CD4-positive, alpha-beta memory T cell (primary cell): ENCODE measurements around the gene PLCG1. TPM values are rescaled to one million over a fixed set of nuclear protein-coding genes. Genes with fewer than 3 reads are reported as not detected.
A peak's percentile ranks its signal among the peaks of the same experiment; 100 is the strongest.

Experiments used
- CTCF ChIA-PET: fragments of 350-600 bp; sonication (Branson Sonifier 250); formaldehyde crosslinking; loops from one replicate; lab custom pipeline; 2021; ENCODE audit warnings: inconsistent platforms; ENCODE audit not compliant: partially characterized antibody; lab: Charles Lee
- POLR2A ChIA-PET: fragments of 350-600 bp; sonication (Branson Sonifier 250); formaldehyde crosslinking; loops from one replicate; lab custom pipeline; 2021; ENCODE audit not compliant: partially characterized antibody; lab: Charles Lee
- DNase-seq, 5 donors: peaks; one replicate each; pipeline versions ENCODE4 v3.0.0 to v3.0.0-alpha.2; 2020 to 2022; ENCODE audit warnings: mixed read lengths in 1 of 5
- H3K27ac ChIP-seq: one replicate; pipeline ENCODE4 v1.7.0; 2013; ENCODE audit warnings: low read depth, low read length
- H3K27me3 ChIP-seq: 2 replicates; pipeline ENCODE4 v1.7.0; 2013; ENCODE audit warnings: mild to moderate bottlenecking, low read length, moderate library complexity; ENCODE audit not compliant: insufficient read depth
- H3K36me3 ChIP-seq: 2 replicates; pipeline ENCODE4 v1.7.0; 2013; ENCODE audit warnings: mild to moderate bottlenecking, low read length, moderate library complexity; ENCODE audit not compliant: insufficient read depth
- H3K4me1 ChIP-seq: 2 replicates; pipeline ENCODE4 v1.7.0; 2013; ENCODE audit warnings: mild to moderate bottlenecking, low read length, moderate library complexity; ENCODE audit not compliant: insufficient read depth
- H3K4me3 ChIP-seq, 2 donors: one replicate each; pipeline ENCODE4 v1.7.0; 2013; ENCODE audit warnings: low read length in 2 of 2, mild to moderate bottlenecking in 1 of 2
- H3K9me3 ChIP-seq, 2 donors: one replicate each; pipeline ENCODE4 v1.7.0; 2013; ENCODE audit warnings: low read length in 2 of 2, control low read depth in 1 of 2; ENCODE audit not compliant: control insufficient read depth in 1 of 2
- H3K27ac Mint-ChIP-seq, 7 donors: one replicate each; pipeline ENCODE4 v1.8.0; 2020 to 2021; ENCODE audit warnings: mixed read lengths in 7 of 7, mild to moderate bottlenecking in 6 of 7, inconsistent platforms in 3 of 7, moderate library complexity in 3 of 7
- H3K27me3 Mint-ChIP-seq, 2 donors: one replicate each; pipeline ENCODE4 v1.8.0; 2020 to 2021; ENCODE audit warnings: mixed read lengths in 2 of 2
- H3K36me3 Mint-ChIP-seq, 2 donors: one replicate each; pipeline ENCODE4 v1.8.0; 2020 to 2021; ENCODE audit warnings: mixed read lengths in 2 of 2, inconsistent platforms in 1 of 2, mild to moderate bottlenecking in 1 of 2
- H3K4me1 Mint-ChIP-seq, 4 donors: one replicate each; pipeline ENCODE4 v1.8.0; 2020 to 2021; ENCODE audit warnings: mixed read lengths in 4 of 4, mild to moderate bottlenecking in 1 of 4
- H3K4me3 Mint-ChIP-seq, 8 donors: one replicate each; pipeline ENCODE4 v1.8.0; 2020 to 2021; ENCODE audit warnings: mixed read lengths in 8 of 8, mild to moderate bottlenecking in 7 of 8, moderate library complexity in 6 of 8, inconsistent platforms in 3 of 8
- H3K9me3 Mint-ChIP-seq, 8 donors: one replicate each; pipeline ENCODE4 v1.8.0; 2020 to 2021; ENCODE audit warnings: mixed read lengths in 8 of 8, mild to moderate bottlenecking in 5 of 8, inconsistent platforms in 3 of 8, moderate library complexity in 1 of 8
- intact Hi-C: fragments of 100-400 bp; cut with micrococcal nuclease; formaldehyde crosslinking; loops from one replicate; pipeline ENCODE4 v1.15.1; 2023
- polyA plus RNA-seq, 2 donors: library from polyadenylated mRNA; unstranded; fragments of 300-500 nt; fragmentation: Illumina TruSeq; gene quantifications; one replicate each; pipeline ENCODE4 v1.2.3, GENCODE V29; 2021
- total RNA-seq, 2 experiments: library from RNA; stranded (reverse); gene quantifications; one replicate each; pipeline ENCODE4 v1.2.3, GENCODE V29; 2021

Gene PLCG1
- total and polyA plus RNA-seq, 4 experiments from 2014 or later = 22.8 to 320 (median 194) TPM

DNA sequence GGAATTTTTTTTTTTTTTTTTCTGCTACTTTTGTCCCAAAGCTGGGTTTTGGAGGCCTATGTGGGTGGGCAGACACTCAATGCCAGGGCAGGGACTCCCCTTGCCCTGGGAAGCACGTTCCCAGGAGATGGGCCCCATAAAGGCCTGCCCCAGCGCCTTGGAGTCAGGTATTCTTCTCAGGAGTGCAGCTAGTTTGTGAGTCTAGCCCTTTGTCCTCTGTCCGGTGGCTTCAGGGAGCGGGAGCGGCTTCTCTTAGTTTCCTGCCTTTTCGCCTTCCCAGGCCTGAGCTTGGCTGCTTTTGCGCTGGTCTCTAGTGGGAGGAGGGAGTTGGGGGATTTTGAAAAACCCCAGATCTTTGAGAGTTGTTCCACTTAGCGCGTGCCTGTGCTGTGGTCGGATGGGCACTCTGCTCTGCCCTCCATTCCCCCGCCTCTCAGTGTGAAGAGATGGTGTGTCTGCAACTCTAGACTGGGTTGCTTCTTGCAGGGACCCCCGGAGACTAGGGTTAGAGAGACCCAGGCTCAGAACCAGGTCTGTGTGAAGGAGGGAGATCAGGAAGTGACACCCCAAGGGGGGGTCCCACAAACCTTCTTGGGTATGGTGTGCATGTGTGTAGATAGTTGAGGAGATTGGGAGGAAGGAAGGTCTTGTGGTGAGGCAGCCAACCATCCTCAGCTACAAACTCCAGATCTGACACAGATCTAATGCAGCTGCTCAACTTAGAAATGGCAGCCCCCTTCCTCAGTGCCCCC is 1.3 kb downstream of the PLCG1 start:
- DNase-seq = peak; percentile 49 to 80 (median 53)
- Histone ChIP-seq H3K4me3 (peak overlapping the region; percentile 82), H3K27ac (peak overlapping the region; percentile 84), H3K9me3 (no peaks in the 10 kb centered on the region), H3K27me3 (no peaks in the 10 kb centered on the region), H3K4me1 (peaks cover 77% of the 10 kb centered on the region), H3K36me3 (no peaks in the 10 kb centered on the region)
- no peaks in the 10 kb centered on the region for H3K27me3 Mint-ChIP-seq
- intact Hi-C loops = loop anchor here (1.0 to 5.0 kb wide), 2 partner anchors 8 to 479 kb away; partner anchors contain the start of gene CHD6
- peak overlapping the region; percentile 93 to 99 (median 96) for H3K4me3 Mint-ChIP-seq
- POLR2A ChIA-PET = interaction anchor here (0.7 to 16.2 kb wide), 11 partner anchors 15 to 183 kb away, joined by 3 to 753 read pairs (median 5); partner anchors contain the start of gene ZHX3
- peak overlapping the region; percentile 88 to 98 (median 93) for H3K27ac Mint-ChIP-seq
- CTCF ChIA-PET = interaction anchor here (1.3 to 9.9 kb wide), 6 partner anchors 12 to 200 kb away, joined by 4 to 178 read pairs (median 10); no protein-coding TSS in a partner anchor
- H3K9me3 Mint-ChIP-seq = no peaks in the 10 kb centered on the region
- peaks cover 59 to 86% (median 73%) of the 10 kb centered on the region in 4 donors for H3K4me1 Mint-ChIP-seq
- peaks cover 0 to 16% of the 10 kb centered on the region in 2 donors for H3K36me3 Mint-ChIP-seq

DNA sequence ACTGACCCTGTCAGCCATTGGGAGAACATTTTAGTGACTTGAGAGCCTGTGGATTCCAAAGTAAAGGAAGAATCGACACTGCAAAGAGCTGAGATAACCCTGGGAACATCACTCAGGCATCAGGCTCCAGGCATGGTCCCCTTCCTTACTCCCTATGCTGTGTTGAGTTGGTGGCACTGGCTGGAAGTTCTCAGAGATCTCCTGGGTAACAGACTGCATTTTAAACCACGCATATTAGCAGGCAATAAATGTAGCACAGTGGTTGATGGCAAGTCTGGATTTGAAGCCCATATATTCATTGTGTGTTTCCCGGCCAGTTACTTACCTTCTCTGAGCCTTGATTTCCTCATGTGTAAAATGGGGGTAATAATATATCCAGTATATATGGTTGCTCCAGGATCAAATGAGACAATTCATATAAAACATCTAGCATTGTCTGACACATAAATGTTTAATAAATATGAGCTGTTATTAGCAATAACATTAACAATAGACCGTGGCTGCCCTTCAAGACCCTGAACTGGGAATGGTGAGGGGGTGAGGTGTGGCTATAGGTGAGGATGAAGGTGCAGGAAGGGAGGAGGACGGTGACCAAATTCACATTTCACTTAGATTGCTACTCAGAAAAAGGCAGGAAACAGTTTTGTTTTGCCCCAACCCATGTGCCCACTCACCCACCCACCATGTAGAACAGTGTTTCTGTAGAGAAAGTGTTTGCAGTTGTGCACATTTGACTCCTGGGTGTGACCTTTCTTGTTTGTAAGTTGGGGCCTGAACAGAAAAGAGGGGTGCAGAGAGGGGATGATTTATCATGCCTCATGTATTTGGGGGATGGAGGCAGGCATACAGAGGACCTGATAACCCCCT is 2.1 kb downstream of the PLCG1 start:
- Mint-ChIP-seq H3K27ac (peak overlapping the region; percentile 88 to 98 (median 93)), H3K4me1 (peaks cover 64 to 86% (median 75%) of the 10 kb centered on the region in 4 donors), H3K4me3 (peak overlapping the region; percentile 93 to 99 (median 96)), H3K27me3 (no peaks in the 10 kb centered on the region), H3K9me3 (no peaks in the 10 kb centered on the region), H3K36me3 (peaks cover 3 to 17% of the 10 kb centered on the region in 2 donors)
- Histone ChIP-seq H3K27me3 (no peaks in the 10 kb centered on the region), H3K9me3 (no peaks in the 10 kb centered on the region), H3K4me1 (peaks cover 77% of the 10 kb centered on the region), H3K27ac (peak overlapping the region; percentile 84), H3K4me3 (peak overlapping the region; percentile 82), H3K36me3 (no peaks in the 10 kb centered on the region)
- DNase-seq = peak in 1 of 5 donors; percentile 37
- intact Hi-C loops = loop anchor here (5.0 kb wide), 1 partner anchor 478 kb away; the partner anchor contains the start of gene CHD6
- ChIA-PET CTCF (interaction anchor here (1.2 to 9.9 kb wide), 6 partner anchors 12 to 200 kb away, joined by 3 to 178 read pairs (median 10); no protein-coding TSS in a partner anchor), POLR2A (interaction anchor here (0.7 to 16.2 kb wide), 6 partner anchors 14 to 178 kb away, joined by 3 to 753 read pairs (median 12); partner anchors contain the start of gene ZHX3)

DNA sequence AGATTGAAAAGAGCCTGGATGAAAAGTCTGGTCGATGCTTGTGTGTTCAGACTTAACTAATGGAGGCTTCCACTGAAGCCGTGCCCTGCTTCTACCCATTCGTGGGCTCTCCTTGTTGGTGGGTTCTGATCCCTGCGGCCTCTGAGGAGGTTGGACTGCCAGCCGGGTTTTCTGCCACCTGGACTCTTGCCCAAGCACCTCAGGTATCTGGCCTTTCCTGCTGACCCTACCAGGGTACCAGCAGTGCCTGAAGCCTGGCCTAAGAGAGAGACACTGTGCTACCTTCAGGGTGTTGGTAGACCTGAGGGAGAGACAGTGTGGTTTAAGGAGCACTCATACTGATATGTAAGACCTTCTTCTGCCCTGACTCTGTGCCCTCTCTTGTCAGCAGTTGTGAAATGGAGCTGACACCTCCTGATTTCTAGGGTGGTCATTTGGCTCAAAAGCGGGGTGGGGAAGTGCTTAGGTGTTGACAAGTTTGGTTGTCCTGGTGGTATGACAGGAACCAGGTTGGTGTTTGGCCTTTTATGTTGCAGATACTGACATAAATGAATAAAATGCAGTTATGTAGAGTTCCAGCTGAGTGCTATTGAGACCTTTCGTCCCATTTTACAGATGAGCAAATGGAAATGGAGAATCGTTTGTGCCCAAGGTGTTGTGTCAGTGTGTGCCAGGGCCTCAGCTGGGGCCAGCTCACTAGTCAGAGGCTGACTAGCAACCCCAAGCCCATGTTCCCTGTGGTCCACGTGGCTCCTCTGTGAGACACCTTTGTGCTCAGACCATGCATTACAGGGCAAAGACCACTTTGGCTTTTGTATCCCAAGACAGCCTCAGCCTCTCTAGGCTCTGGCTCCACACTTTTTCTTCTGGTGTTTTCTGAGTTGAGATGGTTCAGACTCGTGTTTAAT is 3.1 kb downstream of the PLCG1 start:
- Histone ChIP-seq H3K4me3 (peak overlapping the region; percentile 82), H3K27me3 (no peaks in the 10 kb centered on the region), H3K36me3 (no peaks in the 10 kb centered on the region), H3K4me1 (peaks cover 77% of the 10 kb centered on the region), H3K9me3 (no peaks in the 10 kb centered on the region), H3K27ac (peak overlapping the region; percentile 84)
- intact Hi-C loops = no loop called here
- ChIA-PET CTCF (interaction anchor here (1.2 to 9.9 kb wide), 4 partner anchors 11 to 32 kb away, joined by 3 to 178 read pairs (median 42); no protein-coding TSS in a partner anchor), POLR2A (interaction anchor here (5.1 to 16.2 kb wide), 2 partner anchors 13 to 33 kb away, joined by 22 to 753 read pairs; no protein-coding TSS in a partner anchor)
- Mint-ChIP-seq H3K27me3 (no peaks in the 10 kb centered on the region), H3K36me3 (peaks cover 9 to 27% of the 10 kb centered on the region in 2 donors), H3K9me3 (no peaks in the 10 kb centered on the region), H3K27ac (peak overlapping the region; percentile 88 to 98 (median 93)), H3K4me3 (peak overlapping the region; percentile 93 to 99 (median 96)), H3K4me1 (peaks cover 68 to 86% (median 75%) of the 10 kb centered on the region in 4 donors)
- DNase-seq = peak in 1 of 5 donors; percentile 19

DNA sequence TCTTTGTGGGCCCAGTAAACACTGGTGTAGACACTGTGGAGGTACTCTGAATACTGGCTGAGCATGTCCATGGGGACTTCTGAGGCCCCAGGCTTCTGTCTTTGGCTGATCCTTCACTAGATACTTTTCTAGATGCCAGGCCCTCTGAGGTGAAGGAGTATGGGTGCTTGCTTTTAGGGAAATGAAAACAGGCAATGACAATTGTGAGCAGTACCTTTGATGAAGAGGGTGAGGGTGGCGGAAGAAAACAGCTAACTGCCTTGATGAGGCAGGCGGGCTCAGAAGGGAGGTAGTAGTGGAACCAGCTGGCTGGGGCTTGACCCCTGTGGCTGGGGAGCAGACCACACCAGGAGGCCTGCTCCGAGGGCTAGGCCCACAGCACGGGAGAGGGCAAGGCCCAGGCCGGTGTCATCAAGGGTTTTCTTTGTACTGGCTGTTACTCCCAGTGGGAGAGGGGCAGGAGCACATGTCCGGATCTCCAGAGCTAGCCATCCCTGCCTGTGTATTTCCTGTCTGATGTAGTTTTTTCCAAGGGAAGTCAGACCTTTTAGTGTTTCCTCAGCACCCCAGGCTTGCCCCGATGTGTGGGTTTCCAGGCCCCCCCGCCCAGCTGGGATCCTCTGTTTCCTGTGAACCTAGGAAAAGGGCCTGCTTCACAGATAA is 3.9 kb downstream of the PLCG1 start:
- no peaks in the 10 kb centered on the region for H3K36me3 ChIP-seq
- H3K27me3 Mint-ChIP-seq = no peaks in the 10 kb centered on the region

DNA sequence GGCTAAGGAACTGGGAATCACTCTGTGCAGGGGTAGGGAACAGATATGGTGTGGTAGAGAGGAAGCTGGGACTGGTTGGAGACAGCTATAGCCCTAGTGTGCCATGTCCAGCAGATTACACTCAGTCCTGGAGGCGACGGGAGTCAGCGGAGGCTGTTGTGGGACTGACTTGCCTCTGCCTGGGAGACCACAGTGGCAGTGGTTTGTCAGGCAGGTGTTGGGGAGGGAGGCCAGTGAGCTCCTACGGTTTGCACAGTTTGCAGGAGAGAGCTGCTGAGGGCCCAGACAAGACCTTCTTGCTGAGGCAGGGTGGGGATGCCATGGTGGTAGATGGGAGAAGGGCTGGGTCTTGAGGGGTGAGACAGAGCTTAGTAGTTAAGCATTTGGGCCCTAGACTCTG is 4.9 kb downstream of the PLCG1 start:
- no peaks in the 10 kb centered on the region for H3K9me3 ChIP-seq
- intact Hi-C loops = no loop called here
- H3K27ac ChIP-seq = peak overlapping the region; percentile 84
- Mint-ChIP-seq H3K36me3 (peaks cover 16 to 31% of the 10 kb centered on the region in 2 donors), H3K4me1 (peaks cover 77 to 93% (median 83%) of the 10 kb centered on the region in 4 donors), H3K27me3 (no peaks in the 10 kb centered on the region), H3K27ac (peak overlapping the region; percentile 88 to 98 (median 93)), H3K4me3 (peak overlapping the region; percentile 93 to 99 (median 96)), H3K9me3 (no peaks in the 10 kb centered on the region)
- H3K4me1 ChIP-seq = peaks cover 82% of the 10 kb centered on the region
- H3K27me3 ChIP-seq = no peaks in the 10 kb centered on the region
- ChIA-PET POLR2A (interaction anchor here (0.7 to 16.2 kb wide), 8 partner anchors 8 to 150 kb away, joined by 3 to 753 read pairs (median 4); no protein-coding TSS in a partner anchor), CTCF (interaction anchor here (0.6 to 9.9 kb wide), 7 partner anchors 8 to 90 kb away, joined by 3 to 178 read pairs (median 4); no protein-coding TSS in a partner anchor)
- no peaks in the 10 kb centered on the region for H3K36me3 ChIP-seq
- peak overlapping the region; percentile 38 to 82 for H3K4me3 ChIP-seq
- peak in 1 of 5 donors; percentile 47 for DNase-seq

More for the DNA sequence above, 3.9 kb downstream of the PLCG1 start:
- H3K9me3 ChIP-seq = no peaks in the 10 kb centered on the region
- peak overlapping the region; percentile 93 to 99 (median 96) for H3K4me3 Mint-ChIP-seq
- peak in 1 of 5 donors; percentile 43 for DNase-seq
- H3K27me3 ChIP-seq = no peaks in the 10 kb centered on the region
- H3K4me1 ChIP-seq = peaks cover 77% of the 10 kb centered on the region
- peak overlapping the region; percentile 82 for H3K4me3 ChIP-seq
- intact Hi-C loops = no loop called here
- peaks cover 9 to 26% of the 10 kb centered on the region in 2 donors for H3K36me3 Mint-ChIP-seq
- peak overlapping the region; percentile 84 for H3K27ac ChIP-seq
- H3K27ac Mint-ChIP-seq = peak overlapping the region; percentile 88 to 98 (median 93)
- no peaks in the 10 kb centered on the region for H3K9me3 Mint-ChIP-seq
- ChIA-PET POLR2A (interaction anchor here (0.7 to 16.2 kb wide), 7 partner anchors 12 to 150 kb away, joined by 3 to 753 read pairs (median 4); no protein-coding TSS in a partner anchor), CTCF (interaction anchor here (1.3 to 9.9 kb wide), 6 partner anchors 7 to 31 kb away, joined by 3 to 178 read pairs (median 4); no protein-coding TSS in a partner anchor)
- H3K4me1 Mint-ChIP-seq = peaks cover 69 to 86% (median 75%) of the 10 kb centered on the region in 4 donors
